HG03460 (cell line): Measurements from ENCODE around the gene ABHD17C.

Source experiments
- ATAC-seq: cut with Tn5 transposase; IDR thresholded peaks from one replicate; pipeline ENCODE4 v1.9.1; 2021; ENCODE audit not compliant: unreplicated experiment

ABHD17C gene

GRCh38 chr15:80783260-80783659 lies 88.2 kb downstream of the ABHD17C start:
- no peak for ATAC-seq

- no peak for ATAC-seq
These were observed 90.2 kb downstream of the ABHD17C start for GRCh38 chr15:80785335-80785734.

- ATAC-seq, result no peak
These were observed 90.8 kb downstream of the ABHD17C start for GRCh38 chr15:80785811-80786354.

GRCh38 chr15:80787316-80787715 lies 92.2 kb downstream of the ABHD17C start:
- no peak for ATAC-seq

GRCh38 chr15:80788536-80788935 lies 93.4 kb downstream of the ABHD17C start:
- ATAC-seq, result no peak

GRCh38 chr15:80789296-80789695 lies 94.2 kb downstream of the ABHD17C start:
- ATAC-seq, result no peak

- ATAC-seq, result no peak
These were observed 94.7 kb downstream of the ABHD17C start for GRCh38 chr15:80789796-80790195.

GRCh38 chr15:80790236-80790635 lies 95.1 kb downstream of the ABHD17C start:
- ATAC-seq, result no peak

- ATAC-seq, result no peak
These were observed 95.9 kb downstream of the ABHD17C start for GRCh38 chr15:80791004-80791403.

- ATAC-seq, result no peak
These were observed 101.3 kb downstream of the ABHD17C start for GRCh38 chr15:80796407-80796806.

- no peak for ATAC-seq
These were observed 103.8 kb downstream of the ABHD17C start for GRCh38 chr15:80798911-80799310.

GRCh38 chr15:80800067-80800466 lies 105.0 kb downstream of the ABHD17C start:
- no peak for ATAC-seq

GRCh38 chr15:80801891-80802680 lies 107.0 kb downstream of the ABHD17C start:
- ATAC-seq, result no peak

GRCh38 chr15:80803580-80804525 lies 108.7 kb downstream of the ABHD17C start:
- no peak for ATAC-seq

GRCh38 chr15:80804970-80805495 lies 109.9 kb downstream of the ABHD17C start:
- ATAC-seq, result no peak
